GM18870 (cell line): ENCODE data around the gene VWA3A.
"Not testable (repeated sequence)": the region's sequence is repeated elsewhere in the genome, so short reads cannot be mapped to it uniquely, and the experiment has no call there.

Experiments
- ATAC-seq: cut with Tn5 transposase; IDR thresholded peaks from one replicate; pipeline ENCODE4 v1.9.1; 2021; ENCODE audit warnings: moderate library complexity; ENCODE audit not compliant: unreplicated experiment

Gene VWA3A

DNA sequence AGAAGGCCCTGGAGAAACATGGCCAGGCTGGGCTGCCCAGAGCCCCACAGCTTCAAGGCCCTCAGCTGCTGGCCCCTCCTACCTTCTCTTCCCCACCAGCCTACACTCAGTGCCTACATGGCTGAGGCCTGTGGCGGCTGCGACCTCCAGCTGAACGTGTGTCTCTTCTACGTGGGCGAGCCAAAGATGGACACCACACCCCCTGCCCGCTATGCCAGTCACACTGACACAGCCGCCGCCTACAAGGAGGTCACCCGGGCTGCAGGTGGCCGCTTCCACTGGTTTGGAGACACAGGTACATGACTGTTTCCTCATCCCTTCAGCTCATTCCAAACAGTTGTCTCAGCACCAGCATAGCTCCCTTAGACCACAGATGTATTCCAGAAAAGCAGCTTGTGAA lies 40.5 kb downstream of the VWA3A start:
- ATAC-seq = no peak

DNA sequence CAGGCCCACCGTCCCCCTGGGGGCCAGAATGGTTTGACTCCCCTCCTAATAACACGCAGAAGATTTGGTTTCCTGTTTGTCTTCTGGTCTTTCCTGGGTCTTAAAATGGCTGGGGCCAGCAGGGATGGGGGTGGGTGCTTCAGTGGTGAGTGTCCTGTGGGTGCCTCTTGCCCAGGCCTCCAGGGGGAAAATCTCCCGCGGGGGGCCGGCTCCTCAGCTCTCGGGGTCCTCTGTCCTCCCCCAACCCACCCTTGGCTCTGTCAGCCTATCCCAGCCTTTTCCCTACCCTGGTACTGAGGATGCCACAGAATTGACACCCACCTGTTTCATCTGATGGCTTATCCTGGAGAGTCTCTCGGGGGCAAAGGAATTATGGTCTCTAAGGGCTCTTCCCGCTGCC lies 46.1 kb downstream of the VWA3A start:
- ATAC-seq = no peak

DNA sequence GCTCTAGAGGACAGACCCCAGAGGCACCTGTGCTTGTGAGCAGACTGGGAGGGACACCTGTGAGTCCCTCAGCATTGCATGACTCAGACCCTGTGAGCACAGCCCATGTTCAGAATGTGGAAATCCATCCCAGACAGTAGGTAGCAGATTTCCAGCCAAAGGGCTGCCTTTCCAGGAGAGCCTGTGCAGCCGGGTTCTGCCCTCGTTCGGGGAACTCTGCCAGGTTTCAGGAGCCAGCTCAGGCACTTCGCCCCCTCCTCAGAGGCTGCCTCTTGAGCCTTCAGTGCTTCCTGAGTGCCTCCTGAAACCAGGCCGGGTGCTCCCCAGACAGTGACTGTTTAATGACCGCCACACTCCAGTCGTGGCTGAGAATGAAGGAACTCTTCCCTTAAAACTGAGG lies 46.7 kb downstream of the VWA3A start:
- ATAC-seq = no peak

DNA sequence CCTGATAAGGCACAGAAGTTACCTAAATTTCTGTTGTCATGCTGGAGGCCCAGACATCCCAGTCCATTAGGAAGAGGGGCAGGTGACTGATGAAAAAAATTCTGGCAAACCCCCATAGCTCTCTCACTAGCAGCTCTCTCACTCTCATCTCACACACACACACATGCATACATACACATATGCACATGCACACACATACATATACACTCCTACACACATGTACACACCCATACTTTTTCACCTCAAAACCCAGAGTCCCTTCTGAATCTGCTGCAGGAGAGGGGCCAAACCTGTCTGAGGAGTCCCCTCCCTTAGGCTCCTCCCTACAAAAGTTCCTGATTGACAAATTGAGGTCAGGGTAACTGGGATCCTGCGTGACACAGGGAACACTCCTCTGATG lies 47.4 kb downstream of the VWA3A start:
- ATAC-seq = no peak

DNA sequence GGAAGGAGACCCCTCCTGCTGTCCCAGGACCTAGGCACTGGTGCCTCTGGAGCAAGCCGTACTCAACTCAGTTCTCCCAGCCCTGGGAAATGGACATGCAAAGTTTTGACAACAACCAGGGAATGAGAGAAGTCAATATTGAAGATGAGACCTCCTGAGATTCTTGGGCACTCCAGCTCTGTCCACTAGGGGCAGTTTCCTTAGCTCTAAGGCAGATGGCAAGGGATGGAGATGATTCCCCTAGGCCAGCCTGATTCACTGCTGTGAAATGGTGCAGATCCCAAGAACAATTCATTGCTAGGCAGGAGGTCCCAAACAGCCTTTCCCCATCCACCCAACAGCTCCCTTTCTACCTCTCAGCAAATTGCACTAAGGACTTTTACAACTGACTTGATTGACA lies 49.4 kb downstream of the VWA3A start:
- no peak for ATAC-seq

DNA sequence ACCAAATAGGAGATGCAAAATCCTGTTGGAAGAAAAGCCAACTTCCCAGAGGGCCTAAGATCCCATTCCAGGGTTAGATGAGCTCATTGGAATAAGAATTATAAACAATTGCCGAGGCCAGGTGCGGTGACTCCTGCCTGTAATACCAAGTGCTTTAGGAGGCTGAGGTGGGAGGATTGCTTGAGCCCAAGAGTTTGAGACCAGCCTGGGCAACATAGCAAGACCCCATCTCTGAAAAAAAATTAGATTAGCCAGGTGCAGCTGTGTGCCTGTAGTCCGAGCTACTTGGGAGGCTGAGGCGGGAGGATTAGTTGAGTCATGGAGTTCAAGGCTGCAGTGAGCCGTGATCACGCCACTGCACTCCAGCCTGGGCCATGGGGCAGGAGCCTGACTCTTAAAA lies 52.2 kb downstream of the VWA3A start:
- no peak for ATAC-seq

DNA sequence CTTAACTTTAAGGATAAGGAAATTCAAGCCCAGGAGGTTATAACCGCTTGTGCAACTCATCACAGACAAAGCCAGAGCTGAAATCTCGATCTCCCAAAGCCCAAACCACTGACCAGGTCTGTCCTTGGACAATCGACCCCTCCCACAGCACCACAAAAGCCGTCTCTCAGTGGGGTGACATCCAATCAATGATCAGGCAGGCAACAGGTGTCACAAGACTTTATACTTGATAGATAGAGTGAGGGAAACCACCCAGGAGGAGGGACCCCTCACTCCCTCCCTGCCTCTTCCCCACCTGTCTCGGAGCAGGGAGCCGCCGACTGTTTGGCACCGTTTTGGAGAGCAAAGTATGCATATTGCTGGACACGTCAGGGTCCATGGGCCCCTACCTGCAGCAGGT lies 55.5 kb downstream of the VWA3A start:
- ATAC-seq = no peak

DNA sequence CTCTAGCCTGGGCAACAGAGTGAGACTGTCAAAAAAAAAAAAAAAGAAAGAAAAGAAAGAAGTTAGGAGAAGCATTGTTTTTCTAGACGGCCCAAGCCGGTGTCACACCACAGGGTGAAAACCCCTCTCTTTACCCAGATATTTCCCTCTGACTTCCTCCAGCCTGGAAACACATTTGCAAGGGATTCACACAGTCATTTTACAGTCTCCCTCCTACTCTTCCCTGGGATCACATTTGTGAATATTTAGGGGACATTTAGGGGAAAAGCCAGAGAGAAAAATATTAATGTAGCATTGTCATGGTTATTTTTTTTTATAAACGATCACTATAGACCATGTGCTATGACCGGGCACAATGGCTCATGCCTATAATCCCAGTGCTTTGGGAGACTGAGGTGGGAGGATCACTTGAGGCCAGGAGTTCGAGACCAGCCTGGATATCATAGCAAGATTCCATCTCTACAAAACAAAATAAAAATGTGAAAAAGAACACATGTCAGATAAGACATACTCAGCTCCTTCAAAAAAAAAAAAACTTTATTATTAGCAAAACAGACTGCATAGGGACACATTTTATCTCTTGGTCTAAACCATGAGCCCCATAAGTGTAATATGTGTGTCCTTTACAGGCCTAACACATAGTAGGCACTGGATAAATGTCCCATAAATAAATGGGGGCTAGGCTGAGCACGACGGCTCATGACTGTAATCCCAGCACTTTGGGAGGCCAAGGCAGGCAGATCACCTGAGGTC lies 59.1 kb downstream of the VWA3A start:
- ATAC-seq = no peak

DNA sequence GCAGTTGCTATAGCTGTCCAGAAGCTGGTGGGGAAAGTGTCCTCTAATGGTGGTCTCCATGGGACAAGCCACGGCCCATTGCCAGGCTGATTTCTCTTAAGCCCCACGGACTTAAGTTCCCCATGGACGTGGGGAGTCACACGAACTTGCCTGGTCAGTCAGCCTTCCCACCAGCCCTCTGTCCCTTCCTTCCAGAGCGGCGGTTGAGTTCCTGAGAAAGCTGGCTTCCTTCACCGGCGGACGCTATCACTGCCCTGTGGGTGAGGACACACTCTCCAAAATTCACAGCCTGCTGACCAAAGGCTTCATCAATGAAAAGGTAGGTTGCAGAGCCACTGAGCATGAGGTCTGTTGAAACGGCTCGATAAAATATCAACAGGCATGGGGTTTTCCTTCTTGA lies 60.0 kb downstream of the VWA3A start:
- no peak for ATAC-seq

DNA sequence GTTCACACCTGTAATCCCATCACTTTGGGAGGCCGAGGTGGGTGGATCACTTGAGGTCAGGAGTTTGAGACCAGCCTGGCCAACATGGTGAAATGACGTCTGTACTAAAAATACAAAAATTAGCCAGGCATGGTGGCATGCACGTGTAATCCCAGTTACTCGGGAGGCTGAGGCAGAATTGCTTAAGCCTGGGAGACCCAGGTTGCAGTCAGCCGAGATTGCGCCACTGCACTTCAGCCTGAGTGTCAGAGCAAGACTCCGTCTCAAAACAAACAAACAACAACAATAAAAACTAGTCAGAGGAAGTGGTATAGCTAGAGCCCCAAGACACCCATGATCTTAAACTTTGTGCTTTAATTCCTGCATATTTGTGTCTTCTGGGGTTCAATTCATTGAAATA lies 60.7 kb downstream of the VWA3A start:
- ATAC-seq = not testable (repeated sequence)

DNA sequence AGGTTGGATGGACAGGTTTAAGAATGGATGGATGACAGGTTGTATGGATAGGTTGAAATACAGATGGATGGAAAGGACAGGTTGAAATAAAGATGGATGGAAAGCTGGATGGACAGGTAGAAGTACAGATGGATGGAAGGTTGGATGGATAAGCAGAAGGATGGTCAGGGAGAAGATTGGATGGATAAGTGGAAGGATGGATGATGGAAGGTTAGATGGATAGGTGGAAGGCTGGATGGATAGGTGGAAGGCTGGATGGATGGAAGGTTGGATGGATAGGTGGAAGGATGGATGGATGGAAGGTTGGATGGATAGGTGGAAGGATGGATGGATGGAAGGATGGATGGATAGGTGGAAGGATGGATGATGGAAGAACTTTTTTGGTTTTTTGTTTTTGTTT lies 69.1 kb downstream of the VWA3A start:
- ATAC-seq = no peak

DNA sequence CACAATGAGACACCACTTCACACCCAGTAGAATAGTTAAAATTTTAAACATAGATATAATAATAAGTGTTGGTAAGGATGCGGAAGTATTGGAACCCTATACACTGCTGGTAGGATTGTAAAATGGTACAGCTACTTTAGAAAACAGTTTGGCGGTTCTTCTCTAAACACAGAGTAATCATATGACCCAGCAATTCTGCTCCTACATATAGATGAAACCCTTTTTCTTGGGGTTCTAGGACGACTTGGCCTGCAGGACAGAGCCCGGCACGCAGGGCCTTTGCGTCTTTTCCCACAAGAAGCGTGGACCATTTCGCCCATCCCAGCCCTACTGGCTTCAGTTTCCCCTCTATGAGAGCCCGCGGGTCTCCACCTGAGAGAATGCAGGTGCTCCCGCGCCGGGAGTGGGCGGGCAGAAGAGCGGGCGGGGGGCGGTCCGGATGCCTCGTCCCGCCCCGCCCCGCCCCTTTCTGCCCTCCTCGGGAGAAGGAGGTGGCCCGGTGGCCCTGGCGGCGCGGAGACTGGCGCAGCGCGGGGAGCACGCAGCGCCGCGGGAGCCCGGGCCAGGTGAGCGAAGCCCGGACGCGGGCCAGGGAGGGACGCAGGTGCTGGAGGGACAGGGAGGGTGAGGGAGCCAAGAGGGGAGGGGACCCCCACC lies 69.8 kb downstream of the VWA3A start, which contains the start of gene SDR42E2:
Gene SDR42E2, plus strand, starts transcription at position 508 of the 657 bp plus-strand sequence. CDS start 3,077 bp downstream, outside the sequence.
- ATAC-seq = no peak

DNA sequence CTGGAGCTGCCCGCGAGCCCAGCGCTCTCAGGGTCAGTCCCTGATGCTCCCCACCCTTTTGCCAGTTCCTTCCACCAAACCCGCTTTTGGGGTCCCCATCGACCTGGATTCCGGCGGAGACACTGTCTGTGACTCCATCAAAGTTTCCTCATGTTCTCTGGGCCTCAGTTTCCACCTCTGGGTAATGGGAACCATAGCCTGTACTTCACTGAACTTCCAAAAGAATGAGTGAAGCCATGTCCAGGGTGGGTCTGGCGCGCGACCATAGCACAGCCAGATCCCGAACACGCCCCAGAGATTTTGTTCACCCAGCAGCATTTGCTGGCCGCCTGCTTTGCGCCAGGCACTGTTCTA lies 70.3 kb downstream of the VWA3A start:
- ATAC-seq = no peak

DNA sequence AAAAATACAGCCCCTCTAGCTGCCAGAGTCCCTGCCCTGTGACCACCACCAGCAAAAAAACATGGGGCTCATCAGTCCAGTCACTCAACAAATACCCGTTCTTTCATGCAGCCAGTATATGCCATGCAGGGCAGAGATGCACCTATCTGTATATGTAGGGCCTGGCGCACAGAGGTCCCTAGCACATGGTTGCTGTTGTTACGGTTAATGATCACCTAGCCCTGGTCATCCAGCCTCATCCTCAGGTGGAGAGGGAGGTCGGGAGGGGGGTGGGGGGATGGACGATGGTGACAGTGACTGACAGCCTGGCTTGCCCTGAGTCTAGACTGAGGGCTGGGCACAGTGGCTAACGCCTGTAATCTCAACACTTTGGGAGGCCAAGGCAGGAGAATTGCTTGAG lies 71.5 kb downstream of the VWA3A start:
- no peak for ATAC-seq

DNA sequence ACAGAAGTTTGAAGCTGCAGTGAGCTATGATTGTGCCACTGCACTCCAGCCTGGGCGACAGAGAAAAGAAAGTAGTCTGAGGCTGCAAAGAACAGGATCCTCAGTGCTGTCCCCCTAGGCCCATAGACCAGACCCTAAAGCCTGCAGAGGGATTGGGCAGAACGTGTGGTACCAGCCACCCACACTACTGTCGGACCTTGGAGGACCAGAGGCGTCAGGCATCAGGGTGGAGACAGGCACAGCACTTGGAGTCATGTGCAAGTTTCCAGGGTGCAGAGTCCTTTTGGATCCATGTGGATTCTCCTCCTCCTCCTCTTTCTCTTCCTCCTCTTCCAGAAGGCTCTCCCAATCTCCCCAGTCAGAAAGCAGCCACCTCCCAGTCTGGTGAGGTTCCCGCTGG lies 72.1 kb downstream of the VWA3A start:
- ATAC-seq = no peak

DNA sequence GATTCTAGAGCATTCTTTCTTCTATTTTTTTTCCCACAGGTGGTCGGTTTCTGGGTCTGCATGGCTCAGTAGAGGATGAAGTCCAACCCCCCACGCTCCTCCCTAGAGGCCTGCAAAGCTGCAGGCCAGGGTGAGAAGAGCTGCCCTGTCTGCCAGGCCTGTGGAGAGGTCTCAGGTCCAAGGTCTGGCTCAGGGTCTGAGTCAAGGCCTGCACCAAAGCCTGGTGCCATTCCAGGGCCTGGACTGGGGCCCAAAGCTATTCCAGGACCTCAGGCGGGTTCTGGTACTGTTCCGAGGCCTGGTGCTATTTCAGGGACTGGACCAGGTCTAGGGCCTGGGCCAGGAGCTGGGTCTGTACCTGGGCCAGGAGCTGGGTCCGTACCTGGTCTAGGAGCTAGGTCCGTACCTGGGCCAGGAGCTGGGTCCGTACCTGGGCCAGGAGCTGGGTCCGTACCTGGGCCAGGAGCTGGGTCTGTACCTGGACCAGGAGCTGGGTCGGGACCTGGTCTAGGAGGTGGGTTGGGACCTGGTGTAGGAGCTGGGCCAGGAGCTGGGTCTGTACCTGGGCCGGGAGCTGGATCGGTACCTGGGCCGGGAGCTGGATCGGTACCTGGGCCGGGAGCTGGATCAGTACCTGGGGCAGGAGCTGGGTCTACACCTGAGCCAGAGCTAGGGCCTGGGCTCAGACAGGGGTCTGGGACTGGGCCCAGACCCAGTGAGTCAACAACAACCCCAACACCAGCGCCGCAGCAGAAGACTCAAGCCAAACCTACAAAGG lies 73.4 kb downstream of the VWA3A start:
- no peak for ATAC-seq

DNA sequence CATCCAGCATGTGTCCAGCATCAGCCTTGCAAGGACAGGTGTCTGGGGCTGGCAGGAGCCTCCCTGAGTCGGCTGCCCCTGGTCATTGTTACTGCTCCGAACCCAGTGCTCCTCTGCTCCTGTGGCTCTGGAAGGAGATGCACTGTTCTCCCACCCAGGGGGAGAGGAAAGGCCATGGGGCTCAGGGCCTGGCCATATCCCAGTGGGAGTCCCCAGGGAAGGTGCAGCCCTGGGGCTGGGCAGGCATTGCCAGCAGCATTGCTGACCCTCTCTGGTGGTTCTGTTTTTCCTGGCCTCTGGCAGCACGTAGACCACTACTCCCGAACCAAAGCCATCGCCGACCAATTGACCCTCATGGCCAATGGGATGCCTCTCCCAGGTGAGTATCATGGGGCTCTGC lies 79.6 kb downstream of the VWA3A start:
- ATAC-seq = no peak

DNA sequence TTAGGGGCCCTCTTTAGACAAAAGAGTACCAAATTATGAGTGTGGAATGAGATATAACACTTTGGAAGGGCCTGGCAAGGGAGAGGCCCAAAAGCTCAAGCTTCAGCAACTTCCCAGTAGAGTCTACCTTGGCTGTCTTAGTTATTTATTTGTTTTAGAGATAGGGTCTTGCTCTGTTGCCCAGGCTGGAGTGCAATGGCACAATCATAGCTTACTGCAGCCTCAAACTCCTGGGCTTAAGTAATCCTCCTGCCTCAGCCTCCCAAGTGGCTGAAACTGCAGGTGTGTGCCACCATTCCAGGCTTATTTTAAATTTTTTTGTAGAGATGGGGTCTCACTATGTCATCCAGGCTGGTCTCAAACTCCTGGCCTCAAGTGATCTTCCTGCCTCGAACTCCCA lies 80.3 kb downstream of the VWA3A start:
- ATAC-seq = not testable (repeated sequence)

DNA sequence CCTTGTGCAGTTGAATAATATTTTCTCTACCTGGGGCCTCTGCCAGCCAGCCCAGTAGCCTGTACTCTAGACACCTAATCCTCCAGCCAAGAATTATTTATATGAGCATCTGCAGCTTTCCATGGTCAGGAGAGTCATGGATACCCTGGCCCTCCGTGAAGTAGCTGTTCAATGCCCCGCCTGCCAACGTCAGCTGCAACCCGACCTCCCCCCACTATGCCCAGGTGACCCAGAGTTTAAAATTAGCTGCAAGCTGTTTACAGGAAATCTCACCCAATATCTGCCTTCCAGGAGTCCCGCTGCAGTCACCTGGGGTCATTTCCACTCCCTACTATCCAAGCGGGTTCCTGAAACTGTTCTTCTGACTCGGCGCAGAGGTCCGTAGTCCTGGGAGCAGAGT lies 82.3 kb downstream of the VWA3A start:
- ATAC-seq = no peak

DNA sequence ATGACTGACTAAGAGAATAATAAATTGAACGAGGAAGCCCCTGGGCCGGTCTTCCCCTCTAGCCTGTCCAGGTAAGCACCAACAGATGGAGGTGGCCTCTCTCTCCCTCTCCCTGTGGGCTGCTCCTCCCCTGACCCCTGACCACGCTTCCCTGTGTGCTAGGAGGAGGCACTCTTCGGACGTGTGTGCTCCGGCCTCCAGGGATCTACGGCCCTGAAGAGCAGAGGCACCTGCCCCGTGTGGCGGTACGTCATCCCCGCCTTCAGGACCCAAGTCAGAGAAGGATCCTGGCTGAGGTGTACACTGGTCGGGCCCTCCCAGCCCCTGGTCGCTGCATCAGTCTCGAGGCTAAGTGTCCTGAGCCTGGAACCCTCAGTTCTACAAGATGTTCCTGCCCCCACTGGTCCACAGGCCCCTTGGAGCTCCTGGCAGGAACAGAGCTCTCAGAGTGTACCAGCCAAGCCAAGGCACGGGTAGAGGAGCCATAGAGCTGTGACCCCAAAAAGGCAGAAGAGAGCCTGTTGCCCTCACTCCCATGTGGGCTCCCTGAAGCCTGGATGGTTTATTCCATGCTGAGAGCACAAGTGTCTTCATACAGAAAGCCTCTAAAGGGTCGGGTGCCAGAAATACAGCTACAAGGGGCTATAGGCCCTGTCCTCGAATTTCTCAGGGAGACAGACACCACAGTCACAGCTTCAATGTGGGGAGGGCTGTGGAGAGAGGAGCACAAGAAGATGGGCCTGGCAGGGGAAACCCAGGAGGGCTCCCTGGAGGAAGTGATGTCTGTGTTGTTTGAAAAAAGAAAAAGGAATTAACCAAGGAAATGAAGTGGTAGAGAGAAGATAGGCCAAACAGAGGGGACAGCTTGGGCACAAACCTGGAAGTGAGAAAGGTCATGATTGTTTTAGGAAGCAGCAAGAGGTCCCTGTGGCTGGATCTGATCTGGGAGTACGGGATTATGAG lies 85.9 kb downstream of the VWA3A start:
- no peak for ATAC-seq

DNA sequence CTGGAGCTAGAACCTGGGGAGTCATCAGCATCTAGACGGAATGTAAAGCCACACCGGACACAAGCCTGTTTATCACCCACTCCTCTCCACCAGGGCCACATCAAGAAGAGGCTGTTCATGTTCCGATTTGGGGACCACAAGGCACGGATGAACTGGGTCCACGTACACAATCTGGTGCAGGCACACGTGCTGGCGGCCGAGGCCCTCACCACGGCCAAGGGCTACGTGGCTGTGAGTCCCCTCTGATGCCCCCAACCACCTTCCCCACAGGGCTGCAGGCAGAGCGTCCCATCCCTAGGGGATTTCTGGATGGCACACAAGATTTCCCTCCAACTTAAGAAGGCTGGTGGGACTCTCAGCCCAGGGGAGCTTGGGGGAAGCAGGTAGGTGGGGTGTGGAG lies 89.1 kb downstream of the VWA3A start:
- no peak for ATAC-seq
